ENCODE data around the gene MUC5AC.

MUC5AC gene

GRCh38 chr11:1131033-1131911, 26.5 kb upstream of the MUC5AC start:
- Histone ChIP-seq H2AFZ (ENCODE audit: low read length, unreplicated experiment) (no peak overlapping the region), H3K4me3 (ENCODE audit: low read depth, low read length) (no peak overlapping the region), H3K27me3 (ENCODE audit: insufficient read depth, low read length) (peaks cover 33% of the 10 kb centered on the region)

DNA sequence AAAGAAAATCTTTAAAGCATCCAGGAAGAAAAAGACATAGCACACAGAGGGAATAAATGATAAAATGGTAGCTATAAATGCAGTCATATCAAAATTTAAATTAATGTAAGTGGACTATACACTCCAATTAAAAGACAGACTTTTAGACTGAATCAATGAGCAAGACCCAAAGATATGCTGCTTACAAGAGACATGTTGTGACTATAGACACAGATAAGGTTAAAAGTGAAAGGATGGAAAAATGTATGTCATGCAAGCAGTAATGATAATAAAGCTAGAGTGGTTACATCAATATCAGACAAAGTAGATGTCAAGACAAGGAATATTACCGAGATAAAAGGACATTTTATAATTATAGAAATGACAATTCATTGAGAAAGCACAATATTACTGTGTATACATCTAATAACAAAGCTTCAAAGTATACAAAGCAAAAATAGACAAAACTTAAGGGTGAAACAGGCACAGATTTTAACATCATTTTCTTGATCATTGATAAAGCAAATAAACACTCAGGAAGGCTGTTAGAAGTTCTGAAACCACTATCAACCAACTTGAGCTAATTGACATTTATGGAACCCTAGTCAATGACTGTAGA, 22.8 kb upstream of the MUC5AC start:
- H3K27me3 ChIP-seq (ENCODE audit: insufficient read depth, low read length): peaks cover 33% of the 10 kb centered on the region
- no peak overlapping the region for H2AFZ ChIP-seq (ENCODE audit: low read length, unreplicated experiment)
- peaks cover 9% of the 10 kb centered on the region for H3K4me1 ChIP-seq (ENCODE audit: control insufficient read depth, insufficient read depth, low read length, unreplicated experiment)
- H3K27ac ChIP-seq (ENCODE audit: low read depth, low read length): no peak overlapping the region
- no peaks in the 10 kb centered on the region for H3K79me2 ChIP-seq (ENCODE audit: control insufficient read depth, insufficient read depth, low read length, unreplicated experiment)
- no peak overlapping the region for H3K4me3 ChIP-seq (ENCODE audit: low read depth, low read length)
- no peaks in the 10 kb centered on the region for H3K36me3 ChIP-seq (ENCODE audit: insufficient read depth, low read length)

More at GRCh38 chr11:1131033-1131911, 26.5 kb upstream of the MUC5AC start:
- H3K36me3 ChIP-seq (ENCODE audit: insufficient read depth, low read length): no peaks in the 10 kb centered on the region
- no peak overlapping the region for H3K27ac ChIP-seq (ENCODE audit: low read depth, low read length)
- H3K4me1 ChIP-seq (ENCODE audit: control insufficient read depth, insufficient read depth, low read length, unreplicated experiment): no peaks in the 10 kb centered on the region
- no peaks in the 10 kb centered on the region for H3K79me2 ChIP-seq (ENCODE audit: control insufficient read depth, insufficient read depth, low read length, unreplicated experiment)

- Histone ChIP-seq H3K4me1 (ENCODE audit: control insufficient read depth, insufficient read depth, low read length, unreplicated experiment) (peaks cover 9% of the 10 kb centered on the region), H3K27ac (ENCODE audit: low read depth, low read length) (no peak overlapping the region), H3K4me3 (ENCODE audit: low read depth, low read length) (no peak overlapping the region), H3K36me3 (ENCODE audit: insufficient read depth, low read length) (no peaks in the 10 kb centered on the region), H3K79me2 (ENCODE audit: control insufficient read depth, insufficient read depth, low read length, unreplicated experiment) (no peaks in the 10 kb centered on the region), H2AFZ (ENCODE audit: low read length, unreplicated experiment) (no peak overlapping the region), H3K27me3 (ENCODE audit: insufficient read depth, low read length) (peaks cover 29% of the 10 kb centered on the region)
Measured at GRCh38 chr11:1138097-1138496, 19.7 kb upstream of the MUC5AC start.

GRCh38 chr11:1139441-1140083, 18.2 kb upstream of the MUC5AC start:
- no peak overlapping the region for H3K4me3 ChIP-seq (ENCODE audit: low read depth, low read length)

DNA sequence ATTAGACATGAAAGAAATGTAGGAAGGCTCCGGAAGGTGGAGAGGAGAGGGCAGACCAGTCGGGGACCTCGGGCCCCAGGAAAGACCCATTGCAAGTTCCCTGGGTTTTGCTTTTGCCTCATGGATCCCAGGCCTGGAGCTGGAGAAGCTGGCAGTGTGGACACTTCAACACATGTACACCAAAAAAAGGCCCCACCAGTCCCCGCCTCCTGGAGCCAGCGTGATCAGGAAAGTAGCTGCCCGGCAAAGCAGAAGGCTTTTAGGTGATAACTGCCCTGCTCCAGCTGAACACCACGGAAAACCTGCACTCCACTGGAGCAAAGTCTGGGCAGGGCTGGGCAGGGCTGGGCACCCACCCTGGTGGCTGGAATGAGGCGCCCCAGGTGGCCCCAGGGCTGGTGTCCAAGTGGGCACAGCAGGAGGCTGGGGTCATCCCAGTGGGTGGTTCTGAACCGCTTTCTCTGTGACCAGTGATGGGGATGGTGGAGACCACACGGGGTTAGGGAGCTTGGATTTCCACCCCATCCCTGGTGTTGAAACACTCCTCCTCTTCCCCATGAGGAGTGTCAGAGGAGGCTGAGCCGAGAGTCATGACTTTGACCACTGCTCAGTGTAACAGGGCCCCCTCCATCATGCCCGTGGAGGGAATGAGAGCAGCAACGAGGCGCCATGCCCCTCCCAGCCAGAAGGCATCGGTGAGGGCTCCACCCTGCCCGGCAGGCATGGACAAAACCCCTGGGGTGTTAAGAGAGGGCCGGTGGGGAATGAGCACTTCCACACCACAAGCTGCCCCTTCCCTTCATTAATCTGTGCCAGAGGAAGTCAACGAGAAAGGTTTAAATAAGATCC, 16.9 kb upstream of the MUC5AC start:
- no peak overlapping the region for H3K4me3 ChIP-seq (ENCODE audit: low read depth, low read length)
- peaks cover 9% of the 10 kb centered on the region for H3K4me1 ChIP-seq (ENCODE audit: control insufficient read depth, insufficient read depth, low read length, unreplicated experiment)
- H3K36me3 ChIP-seq (ENCODE audit: insufficient read depth, low read length): no peaks in the 10 kb centered on the region
- no peaks in the 10 kb centered on the region for H3K79me2 ChIP-seq (ENCODE audit: control insufficient read depth, insufficient read depth, low read length, unreplicated experiment)
- H3K27me3 ChIP-seq (ENCODE audit: insufficient read depth, low read length): peaks cover 13% of the 10 kb centered on the region; the same call in 1 of the 2 replicates
- H3K27ac ChIP-seq (ENCODE audit: low read depth, low read length): no peak overlapping the region
- H2AFZ ChIP-seq (ENCODE audit: low read length, unreplicated experiment): no peak overlapping the region

More at GRCh38 chr11:1139441-1140083, 18.2 kb upstream of the MUC5AC start:
- Histone ChIP-seq H3K36me3 (ENCODE audit: insufficient read depth, low read length) (no peaks in the 10 kb centered on the region), H3K4me1 (ENCODE audit: control insufficient read depth, insufficient read depth, low read length, unreplicated experiment) (peaks cover 9% of the 10 kb centered on the region), H3K79me2 (ENCODE audit: control insufficient read depth, insufficient read depth, low read length, unreplicated experiment) (no peaks in the 10 kb centered on the region), H2AFZ (ENCODE audit: low read length, unreplicated experiment) (no peak overlapping the region), H3K27ac (ENCODE audit: low read depth, low read length) (no peak overlapping the region), H3K27me3 (ENCODE audit: insufficient read depth, low read length) (peaks cover 23% of the 10 kb centered on the region; the same call in 1 of the 2 replicates)

DNA sequence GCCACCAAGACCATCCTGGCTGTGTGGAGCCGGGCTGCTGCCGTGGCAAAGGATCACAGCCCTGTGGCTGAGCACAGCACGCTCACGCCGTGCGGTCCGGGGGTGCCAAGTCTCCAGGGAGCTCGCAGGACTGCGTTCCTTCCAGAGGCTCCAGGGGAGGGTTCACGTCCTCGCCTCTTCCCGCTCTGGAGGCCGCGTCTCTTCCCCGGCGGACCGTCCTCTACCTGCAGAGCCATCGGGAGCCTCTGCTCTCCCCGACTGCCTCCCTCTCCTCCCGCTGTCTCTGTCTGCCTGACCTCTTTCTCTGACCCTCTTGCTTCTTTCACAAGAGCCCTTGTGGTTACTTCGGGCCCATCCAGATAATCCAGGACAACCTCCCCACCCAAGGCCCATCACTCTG, 11.4 kb upstream of the MUC5AC start:
- no peak overlapping the region for H2AFZ ChIP-seq (ENCODE audit: low read length, unreplicated experiment)
- H3K4me1 ChIP-seq (ENCODE audit: control insufficient read depth, insufficient read depth, low read length, unreplicated experiment): peaks cover 8% of the 10 kb centered on the region
- H3K27me3 ChIP-seq (ENCODE audit: insufficient read depth, low read length): peaks cover 6% of the 10 kb centered on the region; the same call in 1 of the 2 replicates
- H3K79me2 ChIP-seq (ENCODE audit: control insufficient read depth, insufficient read depth, low read length, unreplicated experiment): no peaks in the 10 kb centered on the region
- H3K27ac ChIP-seq (ENCODE audit: low read depth, low read length): no peak overlapping the region
- no peaks in the 10 kb centered on the region for H3K36me3 ChIP-seq (ENCODE audit: insufficient read depth, low read length)
- H3K4me3 ChIP-seq (ENCODE audit: low read depth, low read length): no peak overlapping the region

DNA sequence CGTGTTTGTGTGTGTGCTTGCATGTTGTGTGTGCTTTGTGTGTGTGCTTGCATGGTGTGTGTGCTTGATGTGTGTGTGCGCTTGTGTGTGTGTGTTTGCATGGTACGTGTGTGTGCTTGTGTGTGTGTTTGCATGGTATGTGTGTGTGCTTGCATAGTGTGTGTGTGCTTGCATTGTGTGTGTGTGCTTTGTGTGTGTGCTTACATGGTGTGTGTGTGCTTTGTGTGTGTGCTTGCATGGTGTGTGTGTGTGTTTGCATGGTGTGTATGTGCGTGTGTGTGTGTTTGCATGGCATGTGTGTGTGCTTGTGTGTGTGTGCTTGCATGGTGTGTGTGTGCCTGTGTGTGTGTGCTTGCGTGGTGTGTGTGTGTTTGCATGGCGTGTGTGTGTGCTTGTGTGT, 10.0 kb upstream of the MUC5AC start:
- Histone ChIP-seq H2AFZ (ENCODE audit: low read length, unreplicated experiment) (no peak overlapping the region), H3K27me3 (ENCODE audit: insufficient read depth, low read length) (0 out of 2 replicates have a peak, but pooled peaks cover 3% of the 10 kb centered on the region), H3K27ac (ENCODE audit: low read depth, low read length) (no peak overlapping the region), H3K79me2 (ENCODE audit: control insufficient read depth, insufficient read depth, low read length, unreplicated experiment) (no peaks in the 10 kb centered on the region), H3K4me1 (ENCODE audit: control insufficient read depth, insufficient read depth, low read length, unreplicated experiment) (peaks cover 15% of the 10 kb centered on the region), H3K36me3 (ENCODE audit: insufficient read depth, low read length) (no peaks in the 10 kb centered on the region), H3K4me3 (ENCODE audit: low read depth, low read length) (no peak overlapping the region)

DNA sequence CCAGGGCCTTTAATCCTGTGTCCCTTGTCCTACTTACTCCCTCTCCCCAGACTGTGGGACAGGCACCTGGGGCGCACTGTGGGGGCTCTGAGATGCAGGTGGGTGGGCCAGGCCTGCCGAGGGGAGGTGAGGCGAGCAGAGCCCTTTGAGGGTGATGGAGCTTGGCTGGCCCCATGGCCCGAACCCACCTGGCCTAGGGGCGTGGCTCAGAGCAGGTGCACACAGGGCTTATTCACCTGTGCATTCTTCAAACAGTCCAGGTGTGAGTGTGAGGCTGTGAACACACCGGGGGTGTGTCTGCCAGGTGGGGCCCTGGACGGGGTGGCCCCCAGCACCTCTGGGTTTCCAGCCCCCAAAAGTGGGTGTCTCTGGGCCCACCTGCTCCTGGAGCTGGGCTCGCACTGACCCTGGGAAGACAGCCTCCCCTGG, 9.0 kb upstream of the MUC5AC start:
- H3K4me3 ChIP-seq (ENCODE audit: low read depth, low read length): no peak overlapping the region
- H2AFZ ChIP-seq (ENCODE audit: low read length, unreplicated experiment): no peak overlapping the region
- H3K36me3 ChIP-seq (ENCODE audit: insufficient read depth, low read length): no peaks in the 10 kb centered on the region
- H3K27me3 ChIP-seq (ENCODE audit: insufficient read depth, low read length): no peaks in the 10 kb centered on the region
- peaks cover 24% of the 10 kb centered on the region for H3K4me1 ChIP-seq (ENCODE audit: control insufficient read depth, insufficient read depth, low read length, unreplicated experiment)
- no peaks in the 10 kb centered on the region for H3K79me2 ChIP-seq (ENCODE audit: control insufficient read depth, insufficient read depth, low read length, unreplicated experiment)
- H3K27ac ChIP-seq (ENCODE audit: low read depth, low read length): no peak overlapping the region

DNA sequence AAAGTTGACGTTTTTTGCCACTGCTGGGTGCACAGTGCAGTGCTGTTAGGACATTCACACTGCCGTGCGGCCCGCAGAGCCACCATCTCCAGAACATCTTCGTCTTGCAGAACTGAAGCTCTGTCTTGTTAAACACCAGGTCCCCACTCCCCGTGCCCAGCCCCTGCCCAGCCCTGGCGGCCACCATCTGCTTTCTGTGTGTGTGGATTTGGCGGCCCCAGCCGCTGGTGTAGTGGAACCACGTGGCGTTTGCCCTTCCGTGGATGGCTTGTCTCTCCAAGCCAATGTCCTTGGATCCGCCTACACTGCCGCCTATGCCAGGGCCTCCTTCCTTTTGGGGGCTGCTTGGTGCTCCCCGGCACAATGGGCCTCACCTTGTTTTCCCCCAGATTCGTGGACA, 8.2 kb upstream of the MUC5AC start:
- no peaks in the 10 kb centered on the region for H3K27me3 ChIP-seq (ENCODE audit: insufficient read depth, low read length)
- H3K79me2 ChIP-seq (ENCODE audit: control insufficient read depth, insufficient read depth, low read length, unreplicated experiment): no peaks in the 10 kb centered on the region
- H3K4me1 ChIP-seq (ENCODE audit: control insufficient read depth, insufficient read depth, low read length, unreplicated experiment): peaks cover 29% of the 10 kb centered on the region
- H3K4me3 ChIP-seq (ENCODE audit: low read depth, low read length): no peak overlapping the region
- H3K36me3 ChIP-seq (ENCODE audit: insufficient read depth, low read length): no peaks in the 10 kb centered on the region
- no peak overlapping the region for H3K27ac ChIP-seq (ENCODE audit: low read depth, low read length)
- H2AFZ ChIP-seq (ENCODE audit: low read length, unreplicated experiment): no peak overlapping the region

DNA sequence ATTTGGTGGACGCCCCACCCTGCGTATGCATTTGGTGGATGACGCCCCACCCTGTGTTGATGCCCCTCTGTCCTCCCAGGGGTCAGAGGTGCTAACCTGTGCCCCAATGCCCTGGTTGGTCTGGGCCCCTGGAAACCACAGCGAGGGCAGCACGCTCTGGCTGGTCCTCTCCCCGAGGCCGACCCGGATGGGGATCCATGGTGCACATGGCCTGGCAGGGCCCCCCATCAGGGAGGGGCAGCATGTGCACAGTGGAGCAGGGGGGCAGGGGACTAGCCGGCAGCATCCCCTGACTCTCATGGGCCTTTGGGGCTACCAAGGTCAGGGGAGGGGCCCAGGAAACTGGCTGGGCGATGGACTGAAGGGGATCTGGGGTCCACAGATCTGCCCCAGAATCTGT, 7.6 kb upstream of the MUC5AC start:
- Histone ChIP-seq H3K79me2 (ENCODE audit: control insufficient read depth, insufficient read depth, low read length, unreplicated experiment) (no peaks in the 10 kb centered on the region), H3K27ac (ENCODE audit: low read depth, low read length) (no peak overlapping the region), H3K27me3 (ENCODE audit: insufficient read depth, low read length) (no peaks in the 10 kb centered on the region), H3K4me3 (ENCODE audit: low read depth, low read length) (no peak overlapping the region), H2AFZ (ENCODE audit: low read length, unreplicated experiment) (no peak overlapping the region), H3K4me1 (ENCODE audit: control insufficient read depth, insufficient read depth, low read length, unreplicated experiment) (peaks cover 29% of the 10 kb centered on the region), H3K36me3 (ENCODE audit: insufficient read depth, low read length) (no peaks in the 10 kb centered on the region)
